ENCODE measurements around the gene CLCN1.

Gene CLCN1

DNA sequence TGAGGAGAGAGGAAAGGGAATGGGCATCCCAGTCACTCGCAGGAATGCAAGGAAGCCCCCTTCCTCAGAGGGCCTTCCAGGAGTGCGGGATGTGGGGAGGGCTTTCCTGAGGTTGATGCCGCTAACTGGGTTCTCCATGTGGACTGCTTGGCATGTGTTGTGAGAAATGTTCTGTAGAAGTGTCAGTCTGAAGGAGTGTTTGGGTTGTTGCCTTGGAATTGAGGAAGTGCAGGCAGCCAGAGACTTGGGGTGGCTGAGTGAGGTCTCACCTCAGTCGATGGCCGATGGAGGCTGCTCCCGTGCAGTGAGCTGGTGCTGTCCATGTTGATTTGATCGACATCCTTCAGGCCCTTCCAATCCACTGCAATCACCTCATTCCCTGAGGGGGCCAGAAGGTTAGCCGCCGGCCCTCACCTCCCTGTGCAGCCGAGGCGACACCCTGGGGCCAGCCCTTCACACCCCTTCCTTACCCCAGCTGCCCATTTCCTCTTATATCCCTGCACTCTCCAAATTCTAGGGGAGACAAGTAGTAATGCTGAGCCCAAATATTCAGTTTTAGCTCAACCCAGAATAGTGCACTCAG is 44.0 kb downstream of the CLCN1 start:
- H3K36me3 ChIP-seq (ENCODE audit: insufficient read depth), result no peaks in the 10 kb centered on the region
- H2AFZ ChIP-seq (ENCODE audit: low read depth), result no peak overlapping the region
- H3K4me2 ChIP-seq, result no peak overlapping the region
- no peaks in the 10 kb centered on the region for H3K79me2 ChIP-seq (ENCODE audit: insufficient read depth, low read depth)
- no peak for TF ChIP-seq CTCF (conservative IDR thresholded peaks at IDR 0.05; ENCODE audit: low read depth, low read length)
- H3K9ac ChIP-seq, result no peak overlapping the region
- no peaks in the 10 kb centered on the region for H4K20me1 ChIP-seq (ENCODE audit: insufficient read depth)
- H3K27me3 ChIP-seq (ENCODE audit: insufficient read depth, low read depth), result peaks cover 25% of the 10 kb centered on the region; the same call in 1 of the 2 replicates
- no peaks in the 10 kb centered on the region for H3K4me1 ChIP-seq (ENCODE audit: low read depth, poor library complexity, severe bottlenecking)
- no peak overlapping the region for H3K4me3 ChIP-seq (IDR thresholded peaks at IDR 0.05; ENCODE audit: insufficient read depth, low read depth, low read length)
- H3K27ac ChIP-seq, result no peak overlapping the region

- H2AFZ ChIP-seq (ENCODE audit: low read depth), result no peak overlapping the region
- no peaks in the 10 kb centered on the region for H3K4me1 ChIP-seq (ENCODE audit: low read depth, poor library complexity, severe bottlenecking)
- peaks cover 25% of the 10 kb centered on the region; the same call in 1 of the 2 replicates for H3K27me3 ChIP-seq (ENCODE audit: insufficient read depth, low read depth)
- no peaks in the 10 kb centered on the region for H3K79me2 ChIP-seq (ENCODE audit: insufficient read depth, low read depth)
- H4K20me1 ChIP-seq (ENCODE audit: insufficient read depth), result no peaks in the 10 kb centered on the region
- TF ChIP-seq CTCF (conservative IDR thresholded peaks at IDR 0.05; ENCODE audit: low read depth, low read length), result no peak
- H3K9ac ChIP-seq, result no peak overlapping the region
- H3K27ac ChIP-seq, result no peak overlapping the region
- H3K4me2 ChIP-seq, result no peak overlapping the region; the same call in 1 of the 2 replicates
- no peak overlapping the region for H3K4me3 ChIP-seq (IDR thresholded peaks at IDR 0.05; ENCODE audit: insufficient read depth, low read depth, low read length)
- no peaks in the 10 kb centered on the region for H3K36me3 ChIP-seq (ENCODE audit: insufficient read depth)
These were observed 45.1 kb downstream of the CLCN1 start for GRCh38 chr7:143360788-143361551.

GRCh38 chr7:143361552-143362130 is 45.7 kb downstream of the CLCN1 start:
- H2AFZ ChIP-seq (ENCODE audit: low read depth), result peak overlapping the region; percentile 96
- H4K20me1 ChIP-seq (ENCODE audit: insufficient read depth), result no peaks in the 10 kb centered on the region
- no peaks in the 10 kb centered on the region for H3K79me2 ChIP-seq (ENCODE audit: insufficient read depth, low read depth)
- H3K4me1 ChIP-seq (ENCODE audit: low read depth, poor library complexity, severe bottlenecking), result no peaks in the 10 kb centered on the region
- no peak overlapping the region for H3K4me3 ChIP-seq (IDR thresholded peaks at IDR 0.05; ENCODE audit: insufficient read depth, low read depth, low read length)
- TF ChIP-seq CTCF (conservative IDR thresholded peaks at IDR 0.05; ENCODE audit: low read depth, low read length), result no peak
- H3K27me3 ChIP-seq (ENCODE audit: insufficient read depth, low read depth), result peaks cover 25% of the 10 kb centered on the region; the same call in 1 of the 2 replicates
- no peak overlapping the region for H3K27ac ChIP-seq
- no peaks in the 10 kb centered on the region for H3K36me3 ChIP-seq (ENCODE audit: insufficient read depth)
- no peak overlapping the region for H3K9ac ChIP-seq
- peak overlapping the region; percentile 85 for H3K4me2 ChIP-seq

GRCh38 chr7:143362131-143363015 is 46.5 kb downstream of the CLCN1 start, which contains the start of gene FAM131B:
FAM131B (minus strand) TSS chr7:143362713; CDS start chr7:143362603, 110 bp downstream.
- Histone ChIP-seq H3K4me1 (ENCODE audit: low read depth, poor library complexity, severe bottlenecking) (no peaks in the 10 kb centered on the region), H3K9ac (0 out of 2 replicates have a peak within 1 kb of the TSS, but pooled peaks have one; percentile 18), H3K4me2 (peak within 1 kb of the TSS; percentile 85), H4K20me1 (ENCODE audit: insufficient read depth) (no peaks in the 10 kb centered on the region), H3K4me3 (IDR thresholded peaks at IDR 0.05; ENCODE audit: insufficient read depth, low read depth, low read length) (no peak within 1 kb of the TSS), H3K27ac (no peak within 1 kb of the TSS), H2AFZ (ENCODE audit: low read depth) (peak within 1 kb of the TSS; percentile 96), H3K27me3 (ENCODE audit: insufficient read depth, low read depth) (peaks cover 25% of the 10 kb centered on the region; the same call in 1 of the 2 replicates), H3K79me2 (ENCODE audit: insufficient read depth, low read depth) (no peaks in the 10 kb centered on the region), H3K36me3 (ENCODE audit: insufficient read depth) (no peaks in the 10 kb centered on the region)
- no peak for TF ChIP-seq CTCF (conservative IDR thresholded peaks at IDR 0.05; ENCODE audit: low read depth, low read length)
